Astrocyte (in vitro differentiated cells and primary cell): ENCODE measurements around the gene DCAF10. TPM values are rescaled to one million over a fixed set of nuclear protein-coding genes. Genes with fewer than 3 reads are reported as not detected.
"Not testable (repeated sequence)": the region's sequence is repeated elsewhere in the genome, so short reads cannot be mapped to it uniquely, and the experiment has no call there.

Experiments used
- DNase-seq: peaks from one replicate; pipeline ENCODE4 v3.0.0-alpha.2; 2010; ENCODE audit warnings: low read depth
- FAIRE-seq: peaks from 2 replicates; lab custom pipeline; 2011; peaks lifted over from hg19 to GRCh38; lab: Jason Lieb, UNC
- H2AFZ ChIP-seq: 2 replicates; pipeline ENCODE4 v1.6.0; 2012; ENCODE audit warnings: low read depth, low read length, inconsistent platforms
- H3K27ac ChIP-seq: 2 replicates; pipeline ENCODE4 v1.5.1; 2011; ENCODE audit warnings: low read depth, low read length, inconsistent platforms
- H3K27me3 ChIP-seq: 2 replicates; pipeline ENCODE4 v1.6.0; 2011; ENCODE audit warnings: low read length, inconsistent platforms; ENCODE audit not compliant: insufficient read depth
- H3K36me3 ChIP-seq: 2 replicates; pipeline ENCODE4 v1.5.1; 2011; ENCODE audit warnings: low read length, inconsistent platforms; ENCODE audit not compliant: insufficient read depth
- H3K4me1 ChIP-seq: 2 replicates; pipeline ENCODE4 v1.5.1; 2011; ENCODE audit warnings: low read length, inconsistent platforms; ENCODE audit not compliant: insufficient read depth
- H3K4me2 ChIP-seq: 2 replicates; pipeline ENCODE4 v1.6.0; 2012; ENCODE audit warnings: low read length, inconsistent platforms
- H3K4me3 ChIP-seq: 2 replicates; pipeline ENCODE4 v1.5.1; 2011; ENCODE audit warnings: low read depth, mild to moderate bottlenecking, low read length, inconsistent platforms; ENCODE audit not compliant: insufficient read depth
- H3K79me2 ChIP-seq: 2 replicates; pipeline ENCODE4 v1.6.0; 2012; ENCODE audit warnings: mild to moderate bottlenecking, low read length, inconsistent platforms; ENCODE audit not compliant: insufficient read depth
- H3K9ac ChIP-seq: 2 replicates; pipeline ENCODE4 v1.6.0; 2012; ENCODE audit warnings: mild to moderate bottlenecking, low read length, inconsistent platforms
- H3K9me3 ChIP-seq: 2 replicates; pipeline ENCODE4 v1.5.1; 2012; ENCODE audit warnings: low read depth, mild to moderate bottlenecking, low read length, inconsistent platforms; ENCODE audit not compliant: insufficient read depth
- H4K20me1 ChIP-seq: 2 replicates; pipeline ENCODE4 v1.6.0; 2012; ENCODE audit warnings: low read length, inconsistent platforms; ENCODE audit not compliant: insufficient read depth
- H3K27ac Mint-ChIP-seq: one replicate; pipeline ENCODE4 v1.8.0; 2021; ENCODE audit warnings: mild to moderate bottlenecking, mixed read lengths; ENCODE audit not compliant: unreplicated experiment
- H3K27me3 Mint-ChIP-seq: one replicate; pipeline ENCODE4 v1.8.0; 2021; ENCODE audit warnings: low read depth, mixed read lengths; ENCODE audit not compliant: unreplicated experiment
- H3K36me3 Mint-ChIP-seq: one replicate; pipeline ENCODE4 v1.8.0; 2021; ENCODE audit warnings: low read depth, mixed read lengths; ENCODE audit not compliant: unreplicated experiment
- H3K4me1 Mint-ChIP-seq: one replicate; pipeline ENCODE4 v1.8.0; 2021; ENCODE audit warnings: low read depth, mixed read lengths; ENCODE audit not compliant: unreplicated experiment
- H3K4me3 Mint-ChIP-seq: one replicate; pipeline ENCODE4 v1.8.0; 2021; ENCODE audit warnings: mild to moderate bottlenecking, moderate library complexity, mixed read lengths; ENCODE audit not compliant: unreplicated experiment
- H3K9me3 Mint-ChIP-seq: one replicate; pipeline ENCODE4 v1.8.0; 2021; ENCODE audit warnings: mild to moderate bottlenecking, mixed read lengths; ENCODE audit not compliant: unreplicated experiment
- CTCF ChIP-seq: IDR thresholded peaks from 2 replicates; pipeline ENCODE4 v1.5.1; 2011; ENCODE audit warnings: low read depth, mild to moderate bottlenecking, inconsistent platforms, low read length, moderate library complexity; ENCODE audit not compliant: insufficient read depth
- EZH2 ChIP-seq: IDR thresholded peaks from 2 replicates; pipeline ENCODE4 v1.6.1; 2012; ENCODE audit warnings: mild to moderate bottlenecking, low read length, inconsistent platforms; ENCODE audit not compliant: insufficient read depth
- total RNA-seq: library from RNA; stranded (reverse); gene quantifications from 2 replicates; pipeline ENCODE4 v1.2.1, GENCODE V29; 2021

Gene DCAF10
- total RNA-seq, 1 donor from 2014 or later = 22.3 TPM

- peaks cover 7% of the 10 kb centered on the region for H3K36me3 Mint-ChIP-seq
- no peak overlapping the region for H3K9ac ChIP-seq
- no peaks in the 10 kb centered on the region for H3K27me3 ChIP-seq
- TF ChIP-seq CTCF (no peak), EZH2 (no peak)
- no peaks in the 10 kb centered on the region for H3K36me3 ChIP-seq
- no peak overlapping the region for H3K27ac ChIP-seq
- H2AFZ ChIP-seq = no peak overlapping the region
- peaks cover 13% of the 10 kb centered on the region for H3K4me1 ChIP-seq
- no peaks in the 10 kb centered on the region for H3K79me2 ChIP-seq
- no peak overlapping the region for H3K27ac Mint-ChIP-seq
- FAIRE-seq (no peak), DNase-seq (no peak)
- H3K4me3 ChIP-seq = no peak overlapping the region
- H3K9me3 Mint-ChIP-seq = no peaks in the 10 kb centered on the region
- no peaks in the 10 kb centered on the region for H3K9me3 ChIP-seq
- H3K4me3 Mint-ChIP-seq = no peak overlapping the region
- H4K20me1 ChIP-seq = peaks cover 4% of the 10 kb centered on the region
- no peak overlapping the region for H3K4me2 ChIP-seq
- no peaks in the 10 kb centered on the region for H3K27me3 Mint-ChIP-seq
- peaks cover 31% of the 10 kb centered on the region for H3K4me1 Mint-ChIP-seq
Observed at GRCh38 chr9:37909326-37909725, 108.7 kb downstream of the DCAF10 start.

GRCh38 chr9:37909836-37910235 lies 109.2 kb downstream of the DCAF10 start:
- H3K27ac ChIP-seq, H3K9ac ChIP-seq, H3K27me3 Mint-ChIP-seq, H3K4me1 ChIP-seq, H3K4me3 ChIP-seq, H2AFZ ChIP-seq, H3K9me3 Mint-ChIP-seq, FAIRE-seq, H3K36me3 Mint-ChIP-seq, H3K4me3 Mint-ChIP-seq, H3K4me2 ChIP-seq, H3K9me3 ChIP-seq, H3K27me3 ChIP-seq, H4K20me1 ChIP-seq, H3K27ac Mint-ChIP-seq, H3K36me3 ChIP-seq, DNase-seq, H3K79me2 ChIP-seq: not testable (repeated sequence)
- peaks cover 30% of the 10 kb centered on the region for H3K4me1 Mint-ChIP-seq

GRCh38 chr9:37910271-37910670 lies 109.7 kb downstream of the DCAF10 start:
- Histone ChIP-seq H3K79me2 (no peaks in the 10 kb centered on the region), H3K4me3 (no peak overlapping the region), H3K36me3 (no peaks in the 10 kb centered on the region), H3K9ac (no peak overlapping the region), H3K4me1 (peaks cover 4% of the 10 kb centered on the region), H3K4me2 (no peak overlapping the region), H2AFZ (no peak overlapping the region), H3K27ac (no peak overlapping the region), H4K20me1 (peaks cover 4% of the 10 kb centered on the region), H3K9me3 (no peaks in the 10 kb centered on the region), H3K27me3 (no peaks in the 10 kb centered on the region)
- Mint-ChIP-seq H3K4me3 (no peak overlapping the region), H3K27me3 (no peaks in the 10 kb centered on the region), H3K4me1 (peaks cover 29% of the 10 kb centered on the region), H3K27ac (no peak overlapping the region), H3K36me3 (peaks cover 10% of the 10 kb centered on the region), H3K9me3 (no peaks in the 10 kb centered on the region)
- no peak for TF ChIP-seq EZH2
- no peak for TF ChIP-seq CTCF
- FAIRE-seq = no peak
- DNase-seq = no peak
